ENCODE measurements around the gene TNS2.

The TNS2 gene

DNA sequence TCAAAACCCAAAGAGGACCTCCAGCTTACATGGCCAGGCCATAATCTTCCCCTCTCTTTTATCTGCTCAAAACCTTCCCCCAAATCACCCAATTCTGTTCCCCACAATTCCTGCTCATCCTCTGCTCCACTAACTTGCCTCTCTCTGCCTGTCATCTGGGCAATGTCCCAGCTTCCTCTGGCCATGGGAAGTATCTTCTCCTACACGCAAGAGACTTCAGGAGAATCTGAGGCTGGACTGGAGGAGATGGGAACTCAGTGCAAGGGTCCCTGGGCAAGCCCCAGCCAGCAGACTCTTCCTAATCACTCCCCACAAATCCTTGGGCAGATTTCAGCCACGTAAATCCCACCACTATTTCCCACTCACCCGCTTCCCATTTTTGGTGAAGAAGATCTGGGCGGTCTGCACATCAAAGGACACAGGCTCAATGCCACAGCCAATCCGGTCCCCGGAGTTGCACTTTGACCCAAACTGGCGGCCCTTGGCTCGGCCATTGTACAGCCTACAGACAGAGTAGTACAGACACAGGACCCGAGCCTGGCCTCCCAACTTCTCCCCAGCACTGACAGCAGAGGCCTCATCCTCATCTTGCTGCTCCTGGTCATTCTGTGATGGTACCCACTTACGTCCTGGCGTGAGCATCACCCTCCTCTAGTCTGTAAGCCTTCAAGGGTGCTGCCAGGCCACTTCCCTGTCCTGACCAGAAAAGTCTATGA lies 24.6 kb downstream of the TNS2 start:
- no peak overlapping the region for H3K18ac ChIP-seq (ENCODE audit: low read length)
- H4K8ac ChIP-seq (ENCODE audit: low read depth, low read length) = no peak overlapping the region
- no peaks in the 10 kb centered on the region for H3K79me1 ChIP-seq (ENCODE audit: low read depth, low read length)
- H2AFZ ChIP-seq (ENCODE audit: low read length) = no peak overlapping the region
- peaks cover 2 to 28% of the 10 kb centered on the region in 2 donors for H3K36me3 ChIP-seq (replicated peaks in 1 of 2; ENCODE audit: control insufficient read depth in 2 of 2, insufficient read depth in 2 of 2, low read length in 2 of 2)
- no peak overlapping the region for H2BK120ac ChIP-seq (ENCODE audit: low read depth, low read length)
- H2BK5ac ChIP-seq (ENCODE audit: low read length) = no peak overlapping the region
- H4K91ac ChIP-seq (ENCODE audit: low read depth, low read length, poor library complexity) = no peak overlapping the region
- no peak overlapping the region for H3K4me2 ChIP-seq (ENCODE audit: insufficient read depth, low read length, poor library complexity, severe bottlenecking)
- no peak overlapping the region for H3K4me3 ChIP-seq (ENCODE audit: low read length in 2 of 2)
- H3K27me3 ChIP-seq (ENCODE audit: control insufficient read depth in 3 of 3, insufficient read depth in 3 of 3, low read depth in 1 of 3, low read length in 3 of 3) = no peaks in the 10 kb centered on the region
- no peak overlapping the region for H2BK12ac ChIP-seq (ENCODE audit: low read length)
- H3K4ac ChIP-seq (ENCODE audit: low read length) = no peak overlapping the region
- no peak overlapping the region for H3K14ac ChIP-seq (ENCODE audit: low read length)
- H3K23ac ChIP-seq (ENCODE audit: low read depth, low read length, poor library complexity) = no peak overlapping the region
- H3K27ac ChIP-seq (replicated peaks; ENCODE audit: low read length) = no peak overlapping the region
- no peak for DNase-seq (ENCODE audit: low spot score)
- H3K9me3 ChIP-seq (replicated peaks in 1 of 2; ENCODE audit: control insufficient read depth in 2 of 2, insufficient read depth in 1 of 2, low read depth in 1 of 2, low read length in 2 of 2) = no peaks in the 10 kb centered on the region
- no peak overlapping the region for H2BK15ac ChIP-seq (ENCODE audit: low read length)
- no peak overlapping the region for H2AK5ac ChIP-seq (ENCODE audit: low read depth, low read length)
- peaks cover 17 to 19% of the 10 kb centered on the region in 2 donors for H3K4me1 ChIP-seq (ENCODE audit: control insufficient read depth in 2 of 2, insufficient read depth in 1 of 2, low read depth in 1 of 2, low read length in 2 of 2)
- no peak overlapping the region for H3K9ac ChIP-seq (ENCODE audit: low read depth, low read length, poor library complexity)
- no CpG with 5 or more reads among the region's 11 CpGs for WGBS, 2 donors (ENCODE audit: extremely low coverage in 2 of 2, insufficient read length in 2 of 2, insufficient replicate concordance in 1 of 2)

DNA sequence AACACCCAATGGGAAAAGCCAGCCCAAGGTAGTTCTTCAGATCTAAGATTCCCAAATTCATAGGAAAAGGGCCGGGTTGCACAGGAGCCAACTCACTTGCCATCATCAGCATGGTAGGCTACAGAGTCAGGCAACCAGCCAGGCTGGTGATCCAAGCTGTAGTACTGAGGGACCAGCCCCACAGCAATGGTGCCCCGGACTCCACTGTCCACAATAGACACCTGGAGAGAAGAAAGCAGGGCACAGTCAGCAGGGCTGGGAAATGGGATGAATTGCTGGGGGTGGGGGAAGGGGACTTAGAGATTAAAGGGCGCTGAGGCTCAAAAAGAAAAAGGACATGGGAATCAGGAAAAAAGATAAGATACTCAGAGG lies 25.1 kb downstream of the TNS2 start:
- H2AFZ ChIP-seq (ENCODE audit: low read length) = no peak overlapping the region
- H2BK5ac ChIP-seq (ENCODE audit: low read length) = no peak overlapping the region
- H3K4me1 ChIP-seq (ENCODE audit: control insufficient read depth in 2 of 2, insufficient read depth in 1 of 2, low read depth in 1 of 2, low read length in 2 of 2) = peaks cover 17 to 19% of the 10 kb centered on the region in 2 donors
- DNase-seq (ENCODE audit: low spot score) = no peak
- no peak overlapping the region for H3K4me2 ChIP-seq (ENCODE audit: insufficient read depth, low read length, poor library complexity, severe bottlenecking)
- no peak overlapping the region for H3K4me3 ChIP-seq (ENCODE audit: low read length in 2 of 2)
- H3K36me3 ChIP-seq (replicated peaks in 1 of 2; ENCODE audit: control insufficient read depth in 2 of 2, insufficient read depth in 2 of 2, low read length in 2 of 2) = peaks cover 2 to 28% of the 10 kb centered on the region in 2 donors
- no peak overlapping the region for H3K23ac ChIP-seq (ENCODE audit: low read depth, low read length, poor library complexity)
- no peak overlapping the region for H2BK120ac ChIP-seq (ENCODE audit: low read depth, low read length)
- H3K9ac ChIP-seq (ENCODE audit: low read depth, low read length, poor library complexity) = no peak overlapping the region
- no peaks in the 10 kb centered on the region for H3K9me3 ChIP-seq (replicated peaks in 1 of 2; ENCODE audit: control insufficient read depth in 2 of 2, insufficient read depth in 1 of 2, low read depth in 1 of 2, low read length in 2 of 2)
- WGBS, 2 donors (ENCODE audit: extremely low coverage in 2 of 2, insufficient read length in 2 of 2, insufficient replicate concordance in 1 of 2) = no CpG with 5 or more reads among the region's 3 CpGs
- no peak overlapping the region for H2BK12ac ChIP-seq (ENCODE audit: low read length)
- no peak overlapping the region for H3K27ac ChIP-seq (replicated peaks; ENCODE audit: low read length)
- no peak overlapping the region for H4K91ac ChIP-seq (ENCODE audit: low read depth, low read length, poor library complexity)
- H2AK5ac ChIP-seq (ENCODE audit: low read depth, low read length) = no peak overlapping the region
- no peak overlapping the region for H4K8ac ChIP-seq (ENCODE audit: low read depth, low read length)
- H3K79me1 ChIP-seq (ENCODE audit: low read depth, low read length) = no peaks in the 10 kb centered on the region
- no peak overlapping the region for H3K18ac ChIP-seq (ENCODE audit: low read length)
- no peak overlapping the region for H2BK15ac ChIP-seq (ENCODE audit: low read length)
- no peak overlapping the region for H3K14ac ChIP-seq (ENCODE audit: low read length)
- H3K4ac ChIP-seq (ENCODE audit: low read length) = no peak overlapping the region
- H3K27me3 ChIP-seq (ENCODE audit: control insufficient read depth in 3 of 3, insufficient read depth in 3 of 3, low read depth in 1 of 3, low read length in 3 of 3) = no peaks in the 10 kb centered on the region

DNA sequence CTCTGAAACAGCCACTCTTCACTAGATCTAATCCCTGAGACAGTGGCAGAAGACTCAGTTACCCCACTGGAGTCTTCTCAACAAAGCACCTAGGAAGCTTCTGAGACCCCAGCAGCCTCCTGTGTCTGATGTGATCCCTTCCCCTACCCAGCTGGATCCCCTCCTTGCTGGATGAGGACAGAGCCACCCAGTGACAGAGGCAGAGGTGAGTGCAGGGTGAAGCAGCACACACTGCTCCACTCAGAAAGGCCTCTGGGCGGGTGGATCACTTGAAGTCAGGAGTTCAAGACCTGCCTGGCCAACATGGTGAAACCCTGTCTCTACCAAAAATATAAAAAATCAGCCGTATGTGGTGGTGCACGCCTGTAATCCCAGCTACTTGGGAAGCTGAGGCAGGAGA lies 26.6 kb downstream of the TNS2 start:
- no peak overlapping the region for H3K23ac ChIP-seq (ENCODE audit: low read depth, low read length, poor library complexity)
- H3K4me2 ChIP-seq (ENCODE audit: insufficient read depth, low read length, poor library complexity, severe bottlenecking) = no peak overlapping the region
- H2BK15ac ChIP-seq (ENCODE audit: low read length) = no peak overlapping the region
- no peak overlapping the region for H2AK5ac ChIP-seq (ENCODE audit: low read depth, low read length)
- H3K4me1 ChIP-seq (ENCODE audit: control insufficient read depth in 2 of 2, insufficient read depth in 1 of 2, low read depth in 1 of 2, low read length in 2 of 2) = peaks cover 14 to 17% of the 10 kb centered on the region in 2 donors
- H3K79me1 ChIP-seq (ENCODE audit: low read depth, low read length) = no peaks in the 10 kb centered on the region
- H3K4ac ChIP-seq (ENCODE audit: low read length) = no peak overlapping the region
- no peak overlapping the region for H4K91ac ChIP-seq (ENCODE audit: low read depth, low read length, poor library complexity)
- H3K14ac ChIP-seq (ENCODE audit: low read length) = no peak overlapping the region
- H2AFZ ChIP-seq (ENCODE audit: low read length) = no peak overlapping the region
- no peak overlapping the region for H2BK120ac ChIP-seq (ENCODE audit: low read depth, low read length)
- H2BK5ac ChIP-seq (ENCODE audit: low read length) = no peak overlapping the region
- H3K36me3 ChIP-seq (replicated peaks in 1 of 2; ENCODE audit: control insufficient read depth in 2 of 2, insufficient read depth in 2 of 2, low read length in 2 of 2) = peaks cover 2 to 28% of the 10 kb centered on the region in 2 donors
- H2BK12ac ChIP-seq (ENCODE audit: low read length) = no peak overlapping the region
- no peak for DNase-seq (ENCODE audit: low spot score)
- WGBS, 2 donors (ENCODE audit: extremely low coverage in 2 of 2, insufficient read length in 2 of 2, insufficient replicate concordance in 1 of 2) = no CpG with 5 or more reads among the region's 3 CpGs
- H3K27me3 ChIP-seq (ENCODE audit: control insufficient read depth in 3 of 3, insufficient read depth in 3 of 3, low read depth in 1 of 3, low read length in 3 of 3) = peaks cover 0 to 5% (median 0%) of the 10 kb centered on the region in 3 experiments
- H3K18ac ChIP-seq (ENCODE audit: low read length) = no peak overlapping the region
- no peak overlapping the region for H3K9ac ChIP-seq (ENCODE audit: low read depth, low read length, poor library complexity)
- H3K27ac ChIP-seq (replicated peaks; ENCODE audit: low read length) = no peak overlapping the region
- peaks cover 0 to 1% of the 10 kb centered on the region in 2 donors for H3K9me3 ChIP-seq (replicated peaks in 1 of 2; ENCODE audit: control insufficient read depth in 2 of 2, insufficient read depth in 1 of 2, low read depth in 1 of 2, low read length in 2 of 2)
- H4K8ac ChIP-seq (ENCODE audit: low read depth, low read length) = no peak overlapping the region
- no peak overlapping the region for H3K4me3 ChIP-seq (ENCODE audit: low read length in 2 of 2)

DNA sequence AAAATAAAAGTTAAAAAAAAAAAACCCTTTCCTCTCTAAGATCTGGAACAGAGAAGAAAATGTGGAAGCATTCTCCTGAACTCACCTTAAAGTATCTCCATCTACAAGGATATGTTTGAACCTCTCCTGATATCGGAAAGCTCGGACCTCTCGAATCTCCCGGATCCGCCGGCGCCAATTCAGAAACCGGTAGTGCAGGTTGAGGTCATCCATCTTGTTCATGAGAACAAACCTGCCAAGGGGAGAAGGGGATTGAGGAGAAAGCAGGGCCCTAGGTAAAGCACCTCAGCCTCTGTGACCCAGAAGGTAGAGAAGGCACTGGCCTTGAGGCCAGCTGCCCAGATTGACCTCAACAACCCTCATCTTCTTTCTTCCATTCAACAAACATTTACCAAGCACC lies 27.2 kb downstream of the TNS2 start:
- peaks cover 0 to 5% (median 0%) of the 10 kb centered on the region in 3 experiments for H3K27me3 ChIP-seq (ENCODE audit: control insufficient read depth in 3 of 3, insufficient read depth in 3 of 3, low read depth in 1 of 3, low read length in 3 of 3)
- no peaks in the 10 kb centered on the region for H3K79me1 ChIP-seq (ENCODE audit: low read depth, low read length)
- no peak overlapping the region for H2AFZ ChIP-seq (ENCODE audit: low read length)
- no peak overlapping the region for H3K4me2 ChIP-seq (ENCODE audit: insufficient read depth, low read length, poor library complexity, severe bottlenecking)
- H3K4me3 ChIP-seq (ENCODE audit: low read length in 2 of 2) = no peak overlapping the region
- no peak overlapping the region for H3K27ac ChIP-seq (replicated peaks; ENCODE audit: low read length)
- H2AK5ac ChIP-seq (ENCODE audit: low read depth, low read length) = no peak overlapping the region
- H2BK120ac ChIP-seq (ENCODE audit: low read depth, low read length) = no peak overlapping the region
- H2BK15ac ChIP-seq (ENCODE audit: low read length) = no peak overlapping the region
- H2BK5ac ChIP-seq (ENCODE audit: low read length) = no peak overlapping the region
- peaks cover 14 to 15% of the 10 kb centered on the region in 2 donors for H3K4me1 ChIP-seq (ENCODE audit: control insufficient read depth in 2 of 2, insufficient read depth in 1 of 2, low read depth in 1 of 2, low read length in 2 of 2)
- no peak overlapping the region for H3K9ac ChIP-seq (ENCODE audit: low read depth, low read length, poor library complexity)
- peaks cover 0 to 1% of the 10 kb centered on the region in 2 donors for H3K9me3 ChIP-seq (replicated peaks in 1 of 2; ENCODE audit: control insufficient read depth in 2 of 2, insufficient read depth in 1 of 2, low read depth in 1 of 2, low read length in 2 of 2)
- H4K91ac ChIP-seq (ENCODE audit: low read depth, low read length, poor library complexity) = no peak overlapping the region
- no peak overlapping the region for H3K18ac ChIP-seq (ENCODE audit: low read length)
- no peak overlapping the region for H3K23ac ChIP-seq (ENCODE audit: low read depth, low read length, poor library complexity)
- no peak overlapping the region for H3K4ac ChIP-seq (ENCODE audit: low read length)
- H3K36me3 ChIP-seq (replicated peaks in 1 of 2; ENCODE audit: control insufficient read depth in 2 of 2, insufficient read depth in 2 of 2, low read length in 2 of 2) = peaks cover 2 to 28% of the 10 kb centered on the region in 2 donors
- H2BK12ac ChIP-seq (ENCODE audit: low read length) = no peak overlapping the region
- no peak for DNase-seq (ENCODE audit: low spot score)
- no peak overlapping the region for H4K8ac ChIP-seq (ENCODE audit: low read depth, low read length)
- H3K14ac ChIP-seq (ENCODE audit: low read length) = no peak overlapping the region
- no CpG with 5 or more reads among the region's 8 CpGs for WGBS, 2 donors (ENCODE audit: extremely low coverage in 2 of 2, insufficient read length in 2 of 2, insufficient replicate concordance in 1 of 2)
